ENCODE data around the gene FBXL16. TPM values are rescaled to one million over a fixed set of nuclear protein-coding genes. Genes with fewer than 3 reads are reported as not detected.

FBXL16 gene
- total and polyA plus RNA-seq, 9 of the 15 experiments (the other 6 are each of a cell fraction or from before 2014, with no cell fraction given): 0.21 to 8.2 (median 1.7) TPM

DNA sequence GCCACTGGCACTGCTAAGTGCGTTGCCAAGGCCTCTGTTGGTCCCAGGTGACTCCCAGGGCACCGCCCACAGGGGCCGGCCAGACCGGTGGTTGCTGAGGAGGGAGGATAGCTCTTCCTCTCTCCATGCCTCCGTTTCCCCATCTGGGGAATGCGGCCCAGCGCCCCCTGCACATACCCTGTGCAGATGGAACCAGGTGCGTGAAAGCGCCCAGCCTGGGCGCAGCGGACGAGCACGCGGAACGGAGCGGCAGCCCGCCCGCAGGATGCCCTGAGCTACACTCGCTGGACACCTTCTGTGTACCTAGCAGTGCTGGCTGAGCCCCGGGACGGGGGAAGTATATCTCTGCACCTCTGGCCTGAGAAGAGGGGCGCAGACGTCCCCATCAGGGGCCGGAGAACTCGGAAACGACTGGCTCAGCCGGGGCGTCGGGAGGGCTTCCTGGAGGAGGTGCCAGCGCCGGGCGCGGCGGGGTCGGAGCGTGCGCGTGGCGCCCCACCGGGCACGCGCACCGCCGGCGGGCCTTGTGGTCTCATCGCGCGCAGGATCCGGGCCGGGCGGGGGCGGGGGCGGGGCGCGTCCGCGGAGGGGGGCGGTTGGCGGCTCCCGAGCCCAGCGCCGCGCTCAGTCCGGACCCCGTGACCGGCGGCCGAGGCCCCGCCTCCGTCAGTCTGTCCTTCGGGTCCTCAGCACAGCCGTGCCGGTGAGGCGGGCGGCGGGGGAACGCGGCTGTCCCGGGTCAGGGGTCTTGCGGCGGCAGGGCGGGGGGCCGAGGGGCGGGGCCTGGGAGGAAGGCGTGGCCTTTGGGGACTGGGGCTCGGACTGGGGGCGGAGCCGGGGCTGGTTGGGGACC, 21.1 kb upstream of the FBXL16 start, which contains the start of the genes CCDC78 and HAGHL (continued):
- TF ChIP-seq SIN3A (IDR thresholded peaks at IDR 0.05; ENCODE audit: borderline replicate concordance in 2 of 2, control insufficient read depth in 1 of 2, low read depth in 2 of 2, low read length in 2 of 2) (peak in 1 of 2 experiments; percentile 21; a peak in 1 of 4 replicates), IRF2 (CRISPR knock-in tag; IDR thresholded peaks at IDR 0.05) (no peak), DACH1 (IDR thresholded peaks at IDR 0.05; ENCODE audit: partially characterized antibody) (no peak), RBM34 (IDR thresholded peaks at IDR 0.05; ENCODE audit: borderline replicate concordance, insufficient read depth, low read length) (no peak), POLR2A (conservative IDR thresholded peaks at IDR 0.05) (peak; percentile 15; the same call in 1 of the 2 replicates), ZNF436 (CRISPR knock-in tag; IDR thresholded peaks at IDR 0.05) (peak; percentile 97), PTBP1 (IDR thresholded peaks at IDR 0.05; ENCODE audit: low read depth, low read length) (peak; percentile 91), SMAD4 (CRISPR knock-in tag; conservative IDR thresholded peaks at IDR 0.05) (0 out of 2 replicates have a peak, but pooled peaks have one; percentile 15), ZNF316 (IDR thresholded peaks at IDR 0.05) (no peak), ZNF79 (CRISPR knock-in tag; IDR thresholded peaks at IDR 0.05; ENCODE audit: low read depth) (no peak), SUPT5H (IDR thresholded peaks at IDR 0.05) (peak; percentile 4; the same call in 1 of the 2 replicates), CBX1 (IDR thresholded peaks at IDR 0.05; ENCODE audit: low read depth) (peak; percentile 76; the same call in 1 of the 2 replicates)
- TF ChIP-seq, protein P1, sequence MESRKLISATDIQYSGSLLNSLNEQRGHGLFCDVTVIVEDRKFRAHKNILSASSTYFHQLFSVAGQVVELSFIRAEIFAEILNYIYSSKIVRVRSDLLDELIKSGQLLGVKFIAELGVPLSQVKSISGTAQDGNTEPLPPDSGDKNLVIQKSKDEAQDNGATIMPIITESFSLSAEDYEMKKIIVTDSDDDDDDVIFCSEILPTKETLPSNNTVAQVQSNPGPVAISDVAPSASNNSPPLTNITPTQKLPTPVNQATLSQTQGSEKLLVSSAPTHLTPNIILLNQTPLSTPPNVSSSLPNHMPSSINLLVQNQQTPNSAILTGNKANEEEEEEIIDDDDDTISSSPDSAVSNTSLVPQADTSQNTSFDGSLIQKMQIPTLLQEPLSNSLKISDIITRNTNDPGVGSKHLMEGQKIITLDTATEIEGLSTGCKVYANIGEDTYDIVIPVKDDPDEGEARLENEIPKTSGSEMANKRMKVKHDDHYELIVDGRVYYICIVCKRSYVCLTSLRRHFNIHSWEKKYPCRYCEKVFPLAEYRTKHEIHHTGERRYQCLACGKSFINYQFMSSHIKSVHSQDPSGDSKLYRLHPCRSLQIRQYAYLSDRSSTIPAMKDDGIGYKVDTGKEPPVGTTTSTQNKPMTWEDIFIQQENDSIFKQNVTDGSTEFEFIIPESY (CRISPR knock-in tag; IDR thresholded peaks at IDR 0.05): peak; percentile 77
- TF ChIP-seq, protein P2, sequence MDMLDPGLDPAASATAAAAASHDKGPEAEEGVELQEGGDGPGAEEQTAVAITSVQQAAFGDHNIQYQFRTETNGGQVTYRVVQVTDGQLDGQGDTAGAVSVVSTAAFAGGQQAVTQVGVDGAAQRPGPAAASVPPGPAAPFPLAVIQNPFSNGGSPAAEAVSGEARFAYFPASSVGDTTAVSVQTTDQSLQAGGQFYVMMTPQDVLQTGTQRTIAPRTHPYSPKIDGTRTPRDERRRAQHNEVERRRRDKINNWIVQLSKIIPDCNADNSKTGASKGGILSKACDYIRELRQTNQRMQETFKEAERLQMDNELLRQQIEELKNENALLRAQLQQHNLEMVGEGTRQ (CRISPR knock-in tag; IDR thresholded peaks at IDR 0.05): peak; percentile 53
- TF ChIP-seq, protein P3, sequence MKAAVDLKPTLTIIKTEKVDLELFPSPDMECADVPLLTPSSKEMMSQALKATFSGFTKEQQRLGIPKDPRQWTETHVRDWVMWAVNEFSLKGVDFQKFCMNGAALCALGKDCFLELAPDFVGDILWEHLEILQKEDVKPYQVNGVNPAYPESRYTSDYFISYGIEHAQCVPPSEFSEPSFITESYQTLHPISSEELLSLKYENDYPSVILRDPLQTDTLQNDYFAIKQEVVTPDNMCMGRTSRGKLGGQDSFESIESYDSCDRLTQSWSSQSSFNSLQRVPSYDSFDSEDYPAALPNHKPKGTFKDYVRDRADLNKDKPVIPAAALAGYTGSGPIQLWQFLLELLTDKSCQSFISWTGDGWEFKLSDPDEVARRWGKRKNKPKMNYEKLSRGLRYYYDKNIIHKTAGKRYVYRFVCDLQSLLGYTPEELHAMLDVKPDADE (conservative IDR thresholded peaks at IDR 0.05; ENCODE audit: control insufficient read depth, low read depth, low read length): peak; percentile 72
- TF ChIP-seq, protein P4, sequence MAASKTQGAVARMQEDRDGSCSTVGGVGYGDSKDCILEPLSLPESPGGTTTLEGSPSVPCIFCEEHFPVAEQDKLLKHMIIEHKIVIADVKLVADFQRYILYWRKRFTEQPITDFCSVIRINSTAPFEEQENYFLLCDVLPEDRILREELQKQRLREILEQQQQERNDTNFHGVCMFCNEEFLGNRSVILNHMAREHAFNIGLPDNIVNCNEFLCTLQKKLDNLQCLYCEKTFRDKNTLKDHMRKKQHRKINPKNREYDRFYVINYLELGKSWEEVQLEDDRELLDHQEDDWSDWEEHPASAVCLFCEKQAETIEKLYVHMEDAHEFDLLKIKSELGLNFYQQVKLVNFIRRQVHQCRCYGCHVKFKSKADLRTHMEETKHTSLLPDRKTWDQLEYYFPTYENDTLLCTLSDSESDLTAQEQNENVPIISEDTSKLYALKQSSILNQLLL (CRISPR knock-in tag; IDR thresholded peaks at IDR 0.05; ENCODE audit: borderline replicate concordance): no peak
- TF ChIP-seq, protein P5, sequence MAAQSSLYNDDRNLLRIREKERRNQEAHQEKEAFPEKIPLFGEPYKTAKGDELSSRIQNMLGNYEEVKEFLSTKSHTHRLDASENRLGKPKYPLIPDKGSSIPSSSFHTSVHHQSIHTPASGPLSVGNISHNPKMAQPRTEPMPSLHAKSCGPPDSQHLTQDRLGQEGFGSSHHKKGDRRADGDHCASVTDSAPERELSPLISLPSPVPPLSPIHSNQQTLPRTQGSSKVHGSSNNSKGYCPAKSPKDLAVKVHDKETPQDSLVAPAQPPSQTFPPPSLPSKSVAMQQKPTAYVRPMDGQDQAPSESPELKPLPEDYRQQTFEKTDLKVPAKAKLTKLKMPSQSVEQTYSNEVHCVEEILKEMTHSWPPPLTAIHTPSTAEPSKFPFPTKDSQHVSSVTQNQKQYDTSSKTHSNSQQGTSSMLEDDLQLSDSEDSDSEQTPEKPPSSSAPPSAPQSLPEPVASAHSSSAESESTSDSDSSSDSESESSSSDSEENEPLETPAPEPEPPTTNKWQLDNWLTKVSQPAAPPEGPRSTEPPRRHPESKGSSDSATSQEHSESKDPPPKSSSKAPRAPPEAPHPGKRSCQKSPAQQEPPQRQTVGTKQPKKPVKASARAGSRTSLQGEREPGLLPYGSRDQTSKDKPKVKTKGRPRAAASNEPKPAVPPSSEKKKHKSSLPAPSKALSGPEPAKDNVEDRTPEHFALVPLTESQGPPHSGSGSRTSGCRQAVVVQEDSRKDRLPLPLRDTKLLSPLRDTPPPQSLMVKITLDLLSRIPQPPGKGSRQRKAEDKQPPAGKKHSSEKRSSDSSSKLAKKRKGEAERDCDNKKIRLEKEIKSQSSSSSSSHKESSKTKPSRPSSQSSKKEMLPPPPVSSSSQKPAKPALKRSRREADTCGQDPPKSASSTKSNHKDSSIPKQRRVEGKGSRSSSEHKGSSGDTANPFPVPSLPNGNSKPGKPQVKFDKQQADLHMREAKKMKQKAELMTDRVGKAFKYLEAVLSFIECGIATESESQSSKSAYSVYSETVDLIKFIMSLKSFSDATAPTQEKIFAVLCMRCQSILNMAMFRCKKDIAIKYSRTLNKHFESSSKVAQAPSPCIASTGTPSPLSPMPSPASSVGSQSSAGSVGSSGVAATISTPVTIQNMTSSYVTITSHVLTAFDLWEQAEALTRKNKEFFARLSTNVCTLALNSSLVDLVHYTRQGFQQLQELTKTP (IDR thresholded peaks at IDR 0.05; ENCODE audit: low read depth in 1 of 2, partially characterized antibody in 2 of 2): no peak

All from K562 (cell line).